LHCN-M2 (cell line): ENCODE data around the gene VWA7. TPM values are rescaled to one million over a fixed set of nuclear protein-coding genes. Genes with fewer than 3 reads are reported as not detected.
"Not testable (repeated sequence)": the region's sequence is repeated elsewhere in the genome, so short reads cannot be mapped to it uniquely, and the experiment has no call there.

ENCODE experiments used
- DNase-seq: peaks from one replicate; pipeline ENCODE4 v3.0.0-alpha.2; 2012; ENCODE audit warnings: low read depth
- polyA plus RNA-seq: library from polyadenylated mRNA; unstranded; fragments of >200 nt; gene quantifications from one replicate; pipeline ENCODE4 v1.2.1, GENCODE V29; 2012; ENCODE audit warnings: missing spikeins
- total RNA-seq: library from RNA; depleted of rRNA; stranded (reverse); fragments of >200 nt; gene quantifications from 2 replicates; pipeline ENCODE4 v1.2.3, GENCODE V29; 2014; rRNA removed

The VWA7 gene
- total RNA-seq, result not detected in 2 replicates
- 0.33 TPM for polyA plus RNA-seq

DNA sequence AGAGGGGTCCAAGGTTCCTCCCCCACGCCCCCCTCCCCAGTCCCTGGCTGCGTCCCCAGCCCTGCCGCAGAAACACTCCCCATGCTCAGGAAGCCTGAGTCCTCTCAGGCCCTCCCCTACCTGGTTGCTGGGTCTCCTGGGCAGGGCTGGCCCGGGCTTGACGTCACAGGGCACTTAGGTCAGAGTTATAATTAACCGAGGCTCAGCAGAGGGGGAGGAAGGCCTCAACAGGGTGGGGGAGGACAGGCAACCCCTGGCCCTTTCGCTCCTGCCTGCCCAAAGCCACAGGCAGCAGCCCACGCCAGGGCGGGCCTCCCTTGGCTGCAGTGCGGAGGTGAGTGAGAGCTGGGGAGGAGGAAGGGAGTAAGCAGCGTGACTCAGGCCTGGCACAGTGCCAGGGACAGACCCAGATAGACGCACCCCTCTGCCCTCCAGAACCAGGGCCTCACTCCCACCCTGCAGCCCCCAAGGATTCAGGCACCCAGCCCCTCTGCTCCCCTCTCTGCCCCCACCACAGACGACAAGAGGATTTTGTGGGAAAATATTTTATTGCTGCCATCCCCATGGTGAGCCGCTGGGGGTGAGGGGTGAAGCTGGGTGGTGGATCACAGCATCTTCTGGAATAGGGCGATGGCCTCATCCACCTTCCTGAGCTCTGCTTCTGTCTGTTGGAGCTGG, at the start of gene VWA7:
Gene VWA7 (minus strand): TSS at position 340 of the 678 bp plus-strand sequence. CDS start 549 bp downstream, outside the sequence.
- peak; percentile 65 for DNase-seq

GRCh38 chr6:31826793-31827285, 49.7 kb upstream of the VWA7 start:
- no peak for DNase-seq

GRCh38 chr6:31825553-31825952, 48.4 kb upstream of the VWA7 start:
- DNase-seq, result no peak

- DNase-seq, result not testable (repeated sequence)
Measured at GRCh38 chr6:31823592-31824196, 46.6 kb upstream of the VWA7 start.

- peak; percentile 79 for DNase-seq
Measured at GRCh38 chr6:31822036-31822821, 45.1 kb upstream of the VWA7 start.

- peak; percentile 64 for DNase-seq
Measured at GRCh38 chr6:31821301-31822035, 44.3 kb upstream of the VWA7 start.

DNA sequence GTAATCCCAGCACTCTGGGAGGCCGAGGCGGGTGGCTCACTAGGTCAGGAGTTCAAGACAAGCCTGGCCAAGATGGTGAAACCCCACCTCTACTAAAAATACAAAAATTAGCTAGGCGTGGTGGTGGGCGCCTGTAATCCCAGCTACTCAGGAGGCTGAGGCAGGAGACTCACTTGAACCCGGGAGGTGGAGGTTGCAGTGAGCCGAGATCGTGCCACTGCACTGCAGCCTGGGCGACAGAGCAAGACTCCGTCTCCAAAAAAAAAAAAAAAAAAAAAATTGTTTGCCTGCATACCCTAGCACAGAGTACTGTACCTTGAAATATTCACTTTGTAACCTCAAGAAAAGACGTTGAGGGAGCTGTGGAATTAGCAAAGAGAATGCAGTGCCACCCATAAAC, 43.3 kb upstream of the VWA7 start:
- not testable (repeated sequence) for DNase-seq

DNA sequence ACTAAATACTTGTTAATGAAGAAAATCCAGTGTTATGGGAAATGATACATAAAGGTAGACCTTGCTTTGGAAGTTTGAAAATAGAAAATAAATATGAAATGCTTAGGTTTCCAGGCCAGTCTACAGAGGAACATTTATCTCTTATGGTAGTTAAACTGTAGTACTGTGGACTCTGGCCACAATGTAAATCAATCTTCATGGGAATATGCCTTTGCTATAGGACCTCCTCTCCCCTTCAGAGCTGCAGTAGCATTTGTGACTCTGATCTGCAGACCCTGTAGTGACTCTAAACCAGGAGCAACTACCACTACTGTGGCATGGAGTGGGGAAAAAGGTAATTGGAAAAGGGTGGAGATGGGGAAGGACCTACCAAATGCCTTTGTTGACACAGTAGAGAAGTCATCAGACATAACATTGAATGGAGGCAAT, 42.8 kb upstream of the VWA7 start:
- DNase-seq, result no peak

- not testable (repeated sequence) for DNase-seq
Measured at GRCh38 chr6:31817929-31818511, 40.9 kb upstream of the VWA7 start.

DNA sequence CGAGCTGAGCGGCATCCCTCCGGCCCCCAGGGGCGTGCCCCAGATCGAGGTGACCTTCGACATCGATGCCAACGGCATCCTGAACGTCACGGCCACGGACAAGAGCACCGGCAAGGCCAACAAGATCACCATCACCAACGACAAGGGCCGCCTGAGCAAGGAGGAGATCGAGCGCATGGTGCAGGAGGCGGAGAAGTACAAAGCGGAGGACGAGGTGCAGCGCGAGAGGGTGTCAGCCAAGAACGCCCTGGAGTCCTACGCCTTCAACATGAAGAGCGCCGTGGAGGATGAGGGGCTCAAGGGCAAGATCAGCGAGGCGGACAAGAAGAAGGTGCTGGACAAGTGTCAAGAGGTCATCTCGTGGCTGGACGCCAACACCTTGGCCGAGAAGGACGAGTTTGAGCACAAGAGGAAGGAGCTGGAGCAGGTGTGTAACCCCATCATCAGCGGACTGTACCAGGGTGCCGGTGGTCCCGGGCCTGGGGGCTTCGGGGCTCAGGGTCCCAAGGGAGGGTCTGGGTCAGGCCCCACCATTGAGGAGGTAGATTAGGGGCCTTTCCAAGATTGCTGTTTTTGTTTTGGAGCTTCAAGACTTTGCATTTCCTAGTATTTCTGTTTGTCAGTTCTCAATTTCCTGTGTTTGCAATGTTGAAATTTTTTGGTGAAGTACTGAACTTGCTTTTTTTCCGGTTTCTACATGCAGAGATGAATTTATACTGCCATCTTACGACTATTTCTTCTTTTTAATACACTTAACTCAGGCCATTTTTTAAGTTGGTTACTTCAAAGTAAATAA, 40.2 kb upstream of the VWA7 start:
- not testable (repeated sequence) for DNase-seq

DNA sequence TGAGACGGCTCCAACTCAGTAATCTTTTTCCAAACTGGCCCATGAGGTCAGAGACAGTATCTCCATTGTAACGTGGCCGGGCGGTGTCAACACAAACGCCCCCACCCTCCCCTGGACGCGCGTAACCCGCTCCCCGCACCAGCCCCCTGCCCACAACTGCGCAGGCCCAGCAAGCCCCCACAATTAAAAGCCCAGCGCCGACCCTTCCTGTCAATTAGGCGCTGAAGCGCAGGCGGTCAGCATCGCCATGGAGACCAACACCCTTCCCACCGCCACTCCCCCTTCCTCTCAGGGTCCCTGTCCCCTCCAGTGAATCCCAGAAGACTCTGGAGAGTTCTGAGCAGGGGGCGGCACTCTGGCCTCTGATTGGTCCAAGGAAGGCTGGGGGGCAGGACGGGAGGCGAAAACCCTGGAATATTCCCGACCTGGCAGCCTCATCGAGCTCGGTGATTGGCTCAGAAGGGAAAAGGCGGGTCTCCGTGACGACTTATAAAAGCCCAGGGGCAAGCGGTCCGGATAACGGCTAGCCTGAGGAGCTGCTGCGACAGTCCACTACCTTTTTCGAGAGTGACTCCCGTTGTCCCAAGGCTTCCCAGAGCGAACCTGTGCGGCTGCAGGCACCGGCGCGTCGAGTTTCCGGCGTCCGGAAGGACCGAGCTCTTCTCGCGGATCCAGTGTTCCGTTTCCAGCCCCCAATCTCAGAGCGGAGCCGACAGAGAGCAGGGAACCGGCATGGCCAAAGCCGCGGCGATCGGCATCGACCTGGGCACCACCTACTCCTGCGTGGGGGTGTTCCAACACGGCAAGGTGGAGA, 38.1 kb upstream of the VWA7 start, which contains the start of the genes HSPA1A and HSPA1L:
Gene HSPA1A (plus strand): TSS at position 519 of the 814 bp plus-strand sequence. CDS start 214 bp downstream, at position 733.
Gene HSPA1L (minus strand): TSS at position 259 of the 814 bp plus-strand sequence. CDS start 3,311 bp downstream, outside the sequence.
- DNase-seq, result peak; percentile 94

DNA sequence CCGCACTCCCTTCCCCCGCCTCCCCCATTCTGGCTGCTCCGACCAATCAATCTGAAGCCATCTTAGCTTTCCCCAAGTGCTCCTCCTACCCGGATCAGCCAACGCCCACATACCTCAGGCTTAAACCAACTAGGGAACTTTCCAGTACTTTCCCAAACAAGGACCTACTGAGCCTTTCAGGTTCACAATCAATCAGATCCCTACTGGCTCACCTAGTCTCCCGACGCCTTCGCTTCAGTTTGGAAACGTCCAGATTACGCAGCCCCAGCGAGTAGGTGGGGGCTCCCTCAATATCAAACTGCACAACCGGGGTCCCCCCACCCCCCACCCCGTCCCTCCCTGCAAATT, 37.5 kb upstream of the VWA7 start:
- peak; percentile 97 for DNase-seq

- no peak for DNase-seq
Measured at GRCh38 chr6:31813465-31813849, 36.3 kb upstream of the VWA7 start.

- DNase-seq, result no peak
Measured at GRCh38 chr6:31811645-31812044, 34.5 kb upstream of the VWA7 start.

DNA sequence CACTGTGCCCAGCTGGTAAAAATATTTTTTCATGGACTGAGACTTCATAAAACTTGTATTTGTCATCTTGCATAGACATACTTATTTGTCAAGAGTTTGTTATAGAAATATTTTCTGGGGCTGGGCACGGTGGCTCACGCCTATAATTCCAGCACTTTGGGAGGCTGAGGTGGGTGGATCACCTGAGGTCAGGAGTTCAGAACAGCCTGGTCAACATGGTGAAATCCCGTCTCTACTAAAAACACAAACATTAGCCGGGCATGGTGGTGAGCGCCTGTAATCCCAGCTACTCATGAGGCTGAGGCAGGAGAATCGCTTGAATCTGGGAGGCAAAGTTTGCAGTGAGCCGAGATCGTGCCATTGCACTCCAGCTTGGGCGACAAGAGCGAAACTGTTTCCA, 31.5 kb upstream of the VWA7 start:
- DNase-seq, result not testable (repeated sequence)

GRCh38 chr6:31806470-31807272, 29.5 kb upstream of the VWA7 start, which contains the start of gene LSM2:
TSS of gene LSM2 (minus strand) at chr6:31806966. CDS start at chr6:31806757, 209 bp downstream.
- DNase-seq, result peak; percentile 96

GRCh38 chr6:31805939-31806469, 28.9 kb upstream of the VWA7 start:
- no peak for DNase-seq
